GM12865 (cell line): ENCODE measurements around the gene ADAMTS12.

Source experiments
- DNase-seq: peaks from one replicate; pipeline ENCODE4 v3.0.0; 2010; ENCODE audit warnings: low read depth
- H3K4me3 ChIP-seq: 2 replicates; pipeline ENCODE4 v1.5.1; 2011; ENCODE audit warnings: mild to moderate bottlenecking, low read depth, low read length, control low read depth
- TF ChIP-seq, protein P1 (sequence below): IDR thresholded peaks from 2 replicates; pipeline ENCODE4 v1.5.1; 2011; ENCODE audit warnings: low read length, control low read depth, low read depth, inconsistent platforms; ENCODE audit not compliant: insufficient read depth; ENCODE audit errors: missing control alignments

ADAMTS12 gene, protein sequence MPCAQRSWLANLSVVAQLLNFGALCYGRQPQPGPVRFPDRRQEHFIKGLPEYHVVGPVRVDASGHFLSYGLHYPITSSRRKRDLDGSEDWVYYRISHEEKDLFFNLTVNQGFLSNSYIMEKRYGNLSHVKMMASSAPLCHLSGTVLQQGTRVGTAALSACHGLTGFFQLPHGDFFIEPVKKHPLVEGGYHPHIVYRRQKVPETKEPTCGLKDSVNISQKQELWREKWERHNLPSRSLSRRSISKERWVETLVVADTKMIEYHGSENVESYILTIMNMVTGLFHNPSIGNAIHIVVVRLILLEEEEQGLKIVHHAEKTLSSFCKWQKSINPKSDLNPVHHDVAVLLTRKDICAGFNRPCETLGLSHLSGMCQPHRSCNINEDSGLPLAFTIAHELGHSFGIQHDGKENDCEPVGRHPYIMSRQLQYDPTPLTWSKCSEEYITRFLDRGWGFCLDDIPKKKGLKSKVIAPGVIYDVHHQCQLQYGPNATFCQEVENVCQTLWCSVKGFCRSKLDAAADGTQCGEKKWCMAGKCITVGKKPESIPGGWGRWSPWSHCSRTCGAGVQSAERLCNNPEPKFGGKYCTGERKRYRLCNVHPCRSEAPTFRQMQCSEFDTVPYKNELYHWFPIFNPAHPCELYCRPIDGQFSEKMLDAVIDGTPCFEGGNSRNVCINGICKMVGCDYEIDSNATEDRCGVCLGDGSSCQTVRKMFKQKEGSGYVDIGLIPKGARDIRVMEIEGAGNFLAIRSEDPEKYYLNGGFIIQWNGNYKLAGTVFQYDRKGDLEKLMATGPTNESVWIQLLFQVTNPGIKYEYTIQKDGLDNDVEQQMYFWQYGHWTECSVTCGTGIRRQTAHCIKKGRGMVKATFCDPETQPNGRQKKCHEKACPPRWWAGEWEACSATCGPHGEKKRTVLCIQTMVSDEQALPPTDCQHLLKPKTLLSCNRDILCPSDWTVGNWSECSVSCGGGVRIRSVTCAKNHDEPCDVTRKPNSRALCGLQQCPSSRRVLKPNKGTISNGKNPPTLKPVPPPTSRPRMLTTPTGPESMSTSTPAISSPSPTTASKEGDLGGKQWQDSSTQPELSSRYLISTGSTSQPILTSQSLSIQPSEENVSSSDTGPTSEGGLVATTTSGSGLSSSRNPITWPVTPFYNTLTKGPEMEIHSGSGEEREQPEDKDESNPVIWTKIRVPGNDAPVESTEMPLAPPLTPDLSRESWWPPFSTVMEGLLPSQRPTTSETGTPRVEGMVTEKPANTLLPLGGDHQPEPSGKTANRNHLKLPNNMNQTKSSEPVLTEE (N-terminal part only)

DNA sequence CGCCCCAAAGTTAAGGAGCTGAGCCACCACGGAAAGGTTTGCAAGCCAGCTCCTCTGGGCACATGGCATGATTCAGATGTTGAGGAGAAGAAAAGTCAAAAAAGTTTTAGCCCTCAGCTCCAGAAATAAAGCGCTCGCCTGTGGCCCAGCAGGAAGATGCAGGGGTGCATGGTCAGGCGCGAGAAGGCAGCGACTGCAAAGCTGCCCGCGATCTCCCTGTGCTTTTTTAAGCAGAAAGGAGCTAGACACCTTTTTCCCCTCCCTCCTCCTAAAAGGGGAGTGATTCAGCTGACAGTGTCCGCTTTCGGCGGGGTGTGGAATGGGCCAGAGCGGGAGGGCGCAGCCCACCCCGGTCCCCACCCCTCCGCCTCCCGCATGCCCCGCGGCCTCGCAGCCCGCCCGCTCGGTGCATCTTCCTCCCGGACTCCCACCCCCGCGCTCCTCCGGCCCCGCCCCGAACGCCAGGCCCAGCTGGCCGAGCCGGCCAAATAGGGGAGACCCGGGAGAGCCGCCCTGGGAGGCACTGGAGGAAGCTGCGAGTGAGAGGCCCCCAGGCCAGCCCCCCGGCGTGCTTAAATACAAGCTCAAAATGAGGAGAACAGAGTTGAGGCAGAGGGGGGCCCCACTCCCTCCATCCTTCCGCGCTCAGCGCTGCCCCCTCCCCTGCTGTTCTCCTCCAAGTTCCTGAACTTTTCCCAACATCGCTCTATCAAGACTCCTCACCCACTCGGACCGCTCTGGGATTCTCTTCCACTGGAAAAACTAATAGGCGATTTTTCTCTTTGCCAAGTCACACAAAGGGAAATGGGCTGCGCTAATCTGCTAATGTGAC lies at the start of gene ADAMTS12:
TSS of gene ADAMTS12 (minus strand) at position 203 of the 832 bp plus-strand sequence. CDS start at position 69, 134 bp downstream.
- TF ChIP-seq, protein P1, sequence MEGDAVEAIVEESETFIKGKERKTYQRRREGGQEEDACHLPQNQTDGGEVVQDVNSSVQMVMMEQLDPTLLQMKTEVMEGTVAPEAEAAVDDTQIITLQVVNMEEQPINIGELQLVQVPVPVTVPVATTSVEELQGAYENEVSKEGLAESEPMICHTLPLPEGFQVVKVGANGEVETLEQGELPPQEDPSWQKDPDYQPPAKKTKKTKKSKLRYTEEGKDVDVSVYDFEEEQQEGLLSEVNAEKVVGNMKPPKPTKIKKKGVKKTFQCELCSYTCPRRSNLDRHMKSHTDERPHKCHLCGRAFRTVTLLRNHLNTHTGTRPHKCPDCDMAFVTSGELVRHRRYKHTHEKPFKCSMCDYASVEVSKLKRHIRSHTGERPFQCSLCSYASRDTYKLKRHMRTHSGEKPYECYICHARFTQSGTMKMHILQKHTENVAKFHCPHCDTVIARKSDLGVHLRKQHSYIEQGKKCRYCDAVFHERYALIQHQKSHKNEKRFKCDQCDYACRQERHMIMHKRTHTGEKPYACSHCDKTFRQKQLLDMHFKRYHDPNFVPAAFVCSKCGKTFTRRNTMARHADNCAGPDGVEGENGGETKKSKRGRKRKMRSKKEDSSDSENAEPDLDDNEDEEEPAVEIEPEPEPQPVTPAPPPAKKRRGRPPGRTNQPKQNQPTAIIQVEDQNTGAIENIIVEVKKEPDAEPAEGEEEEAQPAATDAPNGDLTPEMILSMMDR, result no peak
- peak within 1 kb of the TSS; percentile 42 for H3K4me3 ChIP-seq
- peak; percentile 26 for DNase-seq

DNA sequence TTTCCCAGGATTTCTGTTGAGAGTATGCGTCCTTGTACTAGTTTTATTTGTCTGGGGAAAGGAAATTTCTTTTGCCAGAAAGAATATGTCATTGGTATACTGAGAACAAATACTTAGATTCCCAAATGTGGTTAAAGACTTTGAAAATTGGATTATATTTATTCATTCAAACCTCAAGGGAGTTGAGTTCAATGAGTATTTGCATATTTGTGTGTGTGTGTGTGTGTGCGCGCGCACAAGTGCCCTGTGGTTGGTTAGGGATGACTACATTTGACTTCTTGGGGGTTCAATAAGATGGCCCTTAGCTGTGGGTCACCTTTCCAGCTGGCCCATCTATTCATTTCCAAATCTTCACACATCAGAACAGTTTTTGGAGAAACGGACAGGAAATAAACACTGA lies 49.3 kb upstream of the ADAMTS12 start:
- no peak for DNase-seq
- H3K4me3 ChIP-seq, result no peak overlapping the region
- TF ChIP-seq, protein P1, result no peak

DNA sequence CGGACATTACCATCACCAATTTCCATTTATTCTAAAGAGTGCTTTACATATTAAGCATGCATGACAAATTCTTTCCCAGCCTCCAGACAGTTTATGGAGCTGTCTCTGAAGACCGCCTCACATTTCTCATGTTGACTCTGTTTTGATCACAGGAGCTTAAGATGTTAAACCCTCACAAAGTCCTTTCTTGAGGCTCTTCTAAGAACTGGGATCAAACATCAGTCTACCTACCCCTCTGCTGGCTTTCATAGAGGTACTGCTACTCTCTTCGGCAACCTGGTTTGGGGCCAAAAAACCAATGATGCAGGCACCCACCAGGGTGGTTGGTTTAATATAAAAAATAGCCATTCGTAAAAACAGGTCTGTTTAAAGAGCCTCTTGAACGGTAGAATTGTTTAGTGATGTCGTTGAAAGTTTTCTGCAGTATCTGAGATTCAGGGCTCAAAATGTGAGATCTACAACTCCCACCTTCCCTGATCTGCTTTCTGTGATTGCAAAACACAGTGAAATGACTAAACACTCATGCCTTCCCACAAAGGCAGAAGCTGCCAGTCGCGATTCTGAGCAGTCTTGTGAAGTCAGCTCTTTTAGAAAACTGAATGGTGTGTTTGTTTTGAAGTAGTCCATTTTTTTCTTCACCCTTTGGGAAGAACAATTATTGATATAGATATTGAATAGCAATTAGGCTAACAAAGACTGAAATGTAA lies 47.9 kb upstream of the ADAMTS12 start:
- TF ChIP-seq, protein P1, result no peak
- no peak overlapping the region for H3K4me3 ChIP-seq
- no peak for DNase-seq

DNA sequence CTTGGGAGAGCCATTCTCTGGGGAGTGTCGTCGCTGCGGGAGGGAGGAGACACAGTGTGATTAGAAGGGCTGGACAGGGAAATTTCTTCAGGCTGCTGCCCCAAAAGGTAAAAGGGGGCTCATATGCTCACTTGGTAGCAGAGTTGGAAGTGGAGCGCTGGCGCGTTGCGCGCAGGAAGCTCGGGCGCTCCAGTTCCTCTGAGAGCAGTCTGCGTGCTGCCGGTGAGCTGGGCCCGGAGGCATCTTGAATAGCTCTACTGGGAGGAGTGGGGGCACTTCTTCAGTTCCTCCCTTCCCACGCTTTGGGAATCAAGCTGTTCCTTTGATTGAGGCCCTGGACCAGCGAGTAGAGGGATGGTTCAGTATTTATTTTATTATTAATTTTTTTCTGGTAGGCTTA lies 47.1 kb upstream of the ADAMTS12 start:
- H3K4me3 ChIP-seq, result no peak overlapping the region
- TF ChIP-seq, protein P1, result no peak

DNA sequence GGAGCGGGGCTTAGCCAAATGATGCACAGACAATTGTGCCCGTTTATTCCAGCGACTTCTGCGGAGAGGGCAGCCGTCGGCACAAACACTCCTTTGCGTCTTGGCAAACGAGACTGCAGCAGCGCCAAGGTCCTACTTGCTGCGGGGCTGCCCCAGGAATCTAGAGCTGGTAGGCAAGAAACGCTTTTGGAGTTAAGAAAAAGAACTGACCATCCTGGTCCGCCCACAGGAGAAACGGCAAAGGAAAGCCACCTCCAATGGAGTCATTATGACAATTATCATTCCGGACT lies 46.7 kb upstream of the ADAMTS12 start:
- no peak for DNase-seq
- no peak overlapping the region for H3K4me3 ChIP-seq

More for the DNA sequence above, 47.1 kb upstream of the ADAMTS12 start:
- DNase-seq, result no peak

More for the DNA sequence above, 46.7 kb upstream of the ADAMTS12 start:
- TF ChIP-seq, protein P1, result no peak
